ENCODE measurements around the gene WDR36.
A peak's percentile ranks its signal among the peaks of the same experiment; 100 is the strongest.
"Not testable (repeated sequence)": the region's sequence is repeated elsewhere in the genome, so short reads cannot be mapped to it uniquely, and the experiment has no call there.

Gene WDR36

DNA sequence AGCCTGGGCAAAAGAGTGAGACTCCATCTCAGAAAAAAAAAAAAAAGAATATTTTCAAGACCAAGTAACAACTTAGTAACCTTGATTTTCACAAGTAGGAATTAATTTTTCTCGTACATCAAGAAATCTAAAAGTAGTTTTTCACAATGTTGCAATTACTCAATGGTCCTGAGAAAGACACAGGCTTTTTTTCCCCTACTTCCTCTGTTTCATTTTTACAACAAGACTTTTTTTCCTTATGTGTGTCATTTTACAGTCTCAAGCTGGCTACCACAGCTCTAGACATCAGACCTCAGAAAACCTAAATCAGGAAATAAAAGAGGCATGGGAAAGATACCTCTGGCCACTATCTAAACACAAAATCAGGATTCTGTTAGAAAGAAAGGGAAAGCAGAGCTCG lies 45.9 kb downstream of the WDR36 start:
- POLR2A ChIA-PET, result no interaction called here
- no peak for TF ChIP-seq CTCF (IDR thresholded peaks at IDR 0.05; ENCODE audit: control extremely low read depth, extremely low read depth, low read depth, missing control alignments)

DNA sequence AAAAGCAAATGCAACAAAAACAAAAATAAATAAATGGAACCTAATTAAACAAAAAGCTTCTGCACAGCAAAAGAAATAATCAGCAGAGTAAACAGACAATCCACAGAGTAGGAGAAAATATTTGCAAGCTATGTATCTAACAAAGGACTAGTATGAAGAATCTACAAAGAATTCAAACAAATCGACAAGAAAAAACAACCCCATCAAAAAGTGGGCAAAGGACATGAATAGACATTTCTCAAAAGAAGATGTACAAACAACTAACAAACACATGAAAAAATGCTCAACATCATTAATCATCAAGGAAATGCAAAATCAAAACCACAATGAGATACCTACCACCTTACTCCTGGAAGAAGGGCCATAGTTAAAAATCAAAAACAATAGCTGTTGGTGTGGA lies 49.3 kb downstream of the WDR36 start:
- CTCF ChIA-PET, result interaction anchor here (1.4 kb wide), 3 partner anchors 15 to 18 kb away, joined by 3 to 5 read pairs (median 4); no protein-coding TSS in a partner anchor
- DNase-seq (ENCODE audit: extremely low spot score); POLR2A ChIA-PET: not testable (repeated sequence)

More for the DNA sequence above, 45.9 kb downstream of the WDR36 start:
- no peak for DNase-seq (ENCODE audit: extremely low spot score)
- CTCF ChIA-PET, result interaction anchor here (1.6 kb wide), 1 partner anchor 33 kb away, joined by 4 read pairs; no protein-coding TSS in a partner anchor

DNA sequence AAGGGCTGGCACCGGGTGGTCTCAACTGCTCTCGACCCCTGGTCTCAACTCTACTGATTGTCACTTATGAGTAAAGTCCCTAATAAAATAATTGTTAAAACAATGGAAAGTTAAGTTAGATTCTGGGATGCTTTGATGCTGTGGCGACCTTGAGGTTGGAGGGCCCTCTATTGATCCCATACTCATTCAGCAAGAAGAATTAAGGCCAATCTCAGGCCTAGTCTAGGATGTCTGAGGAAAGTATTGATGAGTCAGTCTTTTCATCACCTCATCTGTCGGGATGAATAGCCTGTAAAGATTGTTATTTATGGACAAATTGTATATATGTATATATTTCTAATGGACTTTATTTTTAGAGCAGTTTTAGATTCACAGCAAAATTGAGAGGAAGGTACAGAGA lies 50.8 kb downstream of the WDR36 start:
- TF ChIP-seq CTCF (IDR thresholded peaks at IDR 0.05; ENCODE audit: control extremely low read depth, extremely low read depth, low read depth, missing control alignments), result peak; percentile 32
- ChIA-PET CTCF (interaction anchor here (1.4 to 1.7 kb wide), 2 partner anchors 14 to 18 kb away, joined by 3 to 5 read pairs; no protein-coding TSS in a partner anchor), POLR2A (no interaction called here)
- no peak for DNase-seq (ENCODE audit: extremely low spot score)

DNA sequence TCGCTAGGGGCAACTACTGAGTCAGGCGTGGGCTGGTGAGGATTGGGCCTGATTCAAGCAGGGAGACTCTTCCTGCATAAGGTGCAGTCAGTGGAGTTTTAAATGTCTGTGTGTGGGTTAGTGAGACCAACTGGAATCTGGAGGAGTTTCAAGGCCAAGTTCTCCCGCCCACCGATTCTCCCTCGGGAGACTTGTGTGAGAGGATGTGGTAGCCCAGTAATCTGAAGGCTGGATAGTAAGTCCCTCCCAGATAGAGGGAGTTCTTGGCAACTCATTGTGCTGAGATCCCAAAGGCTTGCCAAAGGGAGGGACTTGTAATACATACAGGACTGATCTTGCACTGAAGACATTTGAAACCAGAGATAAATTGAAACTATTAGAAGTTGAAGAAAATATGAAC lies 51.8 kb downstream of the WDR36 start:
- DNase-seq (ENCODE audit: extremely low spot score), result no peak
- no peak for TF ChIP-seq CTCF (IDR thresholded peaks at IDR 0.05; ENCODE audit: control extremely low read depth, extremely low read depth, low read depth, missing control alignments)
- CTCF ChIA-PET, result interaction anchor here (1.0 to 1.7 kb wide), 2 partner anchors 13 kb away, joined by 3 to 5 read pairs; no protein-coding TSS in a partner anchor
- POLR2A ChIA-PET, result no interaction called here

DNA sequence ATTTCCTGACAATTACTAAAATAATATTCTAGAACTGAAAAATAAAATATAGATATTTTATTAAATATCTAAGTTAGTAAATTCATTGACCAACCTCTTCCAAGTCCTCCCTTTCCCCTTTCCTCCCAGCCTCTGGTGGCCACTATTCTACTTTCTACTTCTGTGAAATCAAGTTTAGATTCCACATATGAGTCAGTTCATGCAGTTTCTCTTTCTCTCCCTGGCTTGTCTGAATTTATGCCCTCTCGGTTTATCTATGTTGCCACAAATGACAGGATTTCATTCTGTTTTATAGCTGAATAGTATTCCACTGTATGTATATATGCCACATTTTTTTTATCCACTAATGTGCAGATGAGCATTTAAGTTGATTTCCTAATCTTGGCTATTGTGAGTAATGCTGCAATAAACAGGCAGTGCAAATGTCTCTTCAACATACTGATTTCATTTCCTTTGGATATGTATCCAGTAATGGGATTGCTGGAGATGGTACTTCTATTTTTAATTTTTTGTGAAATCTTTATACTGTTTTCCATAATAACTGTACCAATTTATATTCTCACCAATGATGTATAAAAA lies 52.3 kb downstream of the WDR36 start:
- peak; percentile 44 for DNase-seq (ENCODE audit: extremely low spot score)
- ChIA-PET CTCF (interaction anchor here (1.0 kb wide), 1 partner anchor 12 kb away, joined by 3 read pairs; no protein-coding TSS in a partner anchor), POLR2A (no interaction called here)
- no peak for TF ChIP-seq CTCF (IDR thresholded peaks at IDR 0.05; ENCODE audit: control extremely low read depth, extremely low read depth, low read depth, missing control alignments)

DNA sequence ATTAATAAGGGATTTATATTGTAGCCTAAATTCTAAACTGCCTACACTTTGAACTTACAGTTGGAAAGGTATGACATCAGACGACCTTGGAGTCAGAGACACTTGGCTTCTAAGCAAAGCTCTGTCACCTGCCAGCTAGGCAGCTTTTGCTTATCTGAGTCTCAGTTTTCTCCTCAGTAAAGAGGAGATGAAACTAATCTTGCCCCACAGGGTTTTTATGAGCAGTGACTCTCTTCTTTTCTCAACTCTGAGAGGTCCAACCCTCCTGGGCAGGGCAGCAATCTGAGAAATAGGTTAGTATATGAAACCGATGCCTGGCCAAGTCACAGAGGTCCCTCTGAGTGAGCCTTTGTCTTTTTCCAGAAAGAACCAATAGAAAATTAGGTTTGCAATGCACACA lies 53.9 kb downstream of the WDR36 start:
- TF ChIP-seq CTCF (IDR thresholded peaks at IDR 0.05; ENCODE audit: control extremely low read depth, extremely low read depth, low read depth, missing control alignments), result no peak
- ChIA-PET POLR2A (no interaction called here), CTCF (no interaction called here)
- no peak for DNase-seq (ENCODE audit: extremely low spot score)

DNA sequence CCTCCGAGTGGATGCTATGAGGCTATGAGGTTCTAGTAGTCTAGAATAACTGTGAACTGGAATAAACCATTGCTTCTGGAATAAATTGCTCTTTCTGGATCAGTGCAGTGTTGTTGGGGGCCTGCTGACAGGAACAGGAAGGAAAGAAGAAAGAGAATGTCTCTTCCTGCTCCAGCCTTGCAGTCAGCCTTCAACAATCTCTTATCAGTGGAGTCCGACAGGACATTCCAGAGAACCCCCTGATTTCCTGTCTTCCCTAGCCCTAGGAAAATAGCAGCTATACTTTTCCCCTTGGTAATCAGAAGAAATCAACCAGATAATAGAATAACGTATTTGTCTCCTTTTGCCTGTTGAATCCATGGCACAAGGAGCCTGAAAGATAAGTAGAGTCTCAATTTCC lies 55.4 kb downstream of the WDR36 start:
- DNase-seq (ENCODE audit: extremely low spot score), result no peak
- TF ChIP-seq CTCF (IDR thresholded peaks at IDR 0.05; ENCODE audit: control extremely low read depth, extremely low read depth, low read depth, missing control alignments), result no peak

More for the DNA sequence above, 55.4 kb downstream of the WDR36 start:
- POLR2A ChIA-PET, result no interaction called here
- CTCF ChIA-PET, result interaction anchor here (3.4 kb wide), 1 partner anchor 10 kb away, joined by 28 read pairs; no protein-coding TSS in a partner anchor

Measured in GM10248 (cell line).